ENCODE results near the gene KCNT1. TPM values are rescaled to one million over a fixed set of nuclear protein-coding genes. Genes with fewer than 3 reads are reported as not detected.
A peak's percentile ranks its signal among the peaks of the same experiment; 100 is the strongest.

KCNT1 gene
- polyA plus RNA-seq, 1 donor from 2014 or later = not detected

DNA sequence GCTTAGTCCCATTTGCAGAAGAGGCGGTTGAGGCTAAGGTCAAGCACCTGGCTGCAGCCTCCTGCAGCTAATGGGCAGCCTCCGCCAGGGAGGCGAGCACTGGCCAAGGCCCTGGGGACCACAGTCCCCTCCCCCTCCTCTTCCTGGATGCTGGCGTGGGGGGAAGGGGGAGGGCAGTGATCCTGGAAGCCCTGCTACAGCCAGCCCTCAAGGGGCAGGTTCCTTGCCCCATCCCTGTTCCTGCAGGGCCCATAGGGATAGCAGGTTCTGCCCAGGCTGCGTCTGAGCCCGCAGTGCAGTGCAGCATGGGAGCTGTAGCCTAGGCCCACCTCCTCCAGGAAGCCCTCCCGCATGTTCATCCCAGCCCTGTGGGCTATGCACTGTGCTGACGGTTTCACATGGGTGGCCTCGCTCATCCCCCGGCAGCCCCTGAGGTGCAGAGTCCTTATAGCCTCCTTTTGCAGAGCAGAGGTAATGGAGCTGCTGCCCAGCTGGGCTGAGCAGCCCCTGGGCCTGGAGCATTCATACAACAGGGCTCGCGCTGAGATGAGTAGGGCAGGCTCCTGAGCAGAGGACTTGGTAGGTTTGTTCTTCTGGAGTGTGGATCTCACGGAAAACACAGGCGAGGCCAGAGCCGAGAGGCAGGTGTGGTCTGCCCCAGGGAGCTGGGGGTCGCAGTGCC lies 36.0 kb downstream of the KCNT1 start:
- no peak overlapping the region for H3K27ac Mint-ChIP-seq
- H3K4me1 Mint-ChIP-seq = no peaks in the 10 kb centered on the region
- no peak overlapping the region for H3K4me3 Mint-ChIP-seq
- no peaks in the 10 kb centered on the region for H3K36me3 Mint-ChIP-seq
- H3K9me3 Mint-ChIP-seq = peaks cover 0 to 4% (median 0%) of the 10 kb centered on the region in 3 donors
- H3K27me3 Mint-ChIP-seq = peaks cover 6% of the 10 kb centered on the region

DNA sequence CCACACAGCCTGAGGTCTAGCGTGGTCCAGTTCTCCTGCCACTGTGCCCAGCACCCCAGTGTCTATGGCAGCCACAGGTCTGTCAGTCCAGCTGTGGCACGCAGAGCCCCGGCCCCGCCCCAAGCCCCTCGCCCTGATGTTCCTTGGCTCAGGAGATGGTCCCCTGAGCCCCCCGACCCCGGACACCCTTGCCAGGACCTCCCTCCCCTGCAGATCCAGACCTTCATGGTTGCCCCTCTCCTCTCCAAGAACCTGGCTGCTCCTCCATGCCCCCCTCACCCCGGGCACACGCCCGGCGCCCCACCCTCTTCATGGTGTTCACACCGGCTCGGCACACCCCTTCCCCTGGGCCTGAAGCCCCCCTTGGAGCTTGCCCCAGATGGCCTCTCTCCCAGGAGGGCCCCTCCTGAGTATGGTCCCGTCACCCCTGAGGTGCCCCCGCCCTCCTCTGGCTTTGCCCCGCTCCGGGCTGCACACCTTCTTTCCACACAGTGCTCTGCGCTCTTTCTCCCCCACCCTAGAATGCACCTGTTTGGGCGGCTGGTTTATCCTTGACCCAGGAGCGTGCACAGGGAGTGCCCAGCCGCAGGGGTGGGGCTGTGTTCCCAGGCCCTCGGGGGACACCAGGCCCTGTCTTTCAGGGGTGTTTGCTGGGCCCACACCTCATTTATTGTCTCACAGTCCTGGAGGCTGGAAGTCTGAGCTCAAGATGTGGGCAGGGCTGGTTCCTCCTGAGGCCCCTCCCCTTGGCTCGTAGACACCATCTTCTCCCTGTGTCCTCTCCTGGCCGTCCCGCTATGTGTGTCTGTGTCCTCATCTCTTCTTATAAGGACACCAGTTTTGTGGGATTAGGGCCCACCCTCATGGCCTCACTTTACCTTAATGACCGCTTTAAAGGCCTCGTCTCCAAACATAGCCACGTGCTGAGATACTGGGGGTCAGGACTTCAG lies 37.6 kb downstream of the KCNT1 start:
- Mint-ChIP-seq H3K27ac (peak overlapping the region in 1 of 3 donors; percentile 85), H3K4me3 (no peak overlapping the region), H3K4me1 (no peaks in the 10 kb centered on the region), H3K9me3 (no peaks in the 10 kb centered on the region), H3K27me3 (peaks cover 6% of the 10 kb centered on the region), H3K36me3 (no peaks in the 10 kb centered on the region)

DNA sequence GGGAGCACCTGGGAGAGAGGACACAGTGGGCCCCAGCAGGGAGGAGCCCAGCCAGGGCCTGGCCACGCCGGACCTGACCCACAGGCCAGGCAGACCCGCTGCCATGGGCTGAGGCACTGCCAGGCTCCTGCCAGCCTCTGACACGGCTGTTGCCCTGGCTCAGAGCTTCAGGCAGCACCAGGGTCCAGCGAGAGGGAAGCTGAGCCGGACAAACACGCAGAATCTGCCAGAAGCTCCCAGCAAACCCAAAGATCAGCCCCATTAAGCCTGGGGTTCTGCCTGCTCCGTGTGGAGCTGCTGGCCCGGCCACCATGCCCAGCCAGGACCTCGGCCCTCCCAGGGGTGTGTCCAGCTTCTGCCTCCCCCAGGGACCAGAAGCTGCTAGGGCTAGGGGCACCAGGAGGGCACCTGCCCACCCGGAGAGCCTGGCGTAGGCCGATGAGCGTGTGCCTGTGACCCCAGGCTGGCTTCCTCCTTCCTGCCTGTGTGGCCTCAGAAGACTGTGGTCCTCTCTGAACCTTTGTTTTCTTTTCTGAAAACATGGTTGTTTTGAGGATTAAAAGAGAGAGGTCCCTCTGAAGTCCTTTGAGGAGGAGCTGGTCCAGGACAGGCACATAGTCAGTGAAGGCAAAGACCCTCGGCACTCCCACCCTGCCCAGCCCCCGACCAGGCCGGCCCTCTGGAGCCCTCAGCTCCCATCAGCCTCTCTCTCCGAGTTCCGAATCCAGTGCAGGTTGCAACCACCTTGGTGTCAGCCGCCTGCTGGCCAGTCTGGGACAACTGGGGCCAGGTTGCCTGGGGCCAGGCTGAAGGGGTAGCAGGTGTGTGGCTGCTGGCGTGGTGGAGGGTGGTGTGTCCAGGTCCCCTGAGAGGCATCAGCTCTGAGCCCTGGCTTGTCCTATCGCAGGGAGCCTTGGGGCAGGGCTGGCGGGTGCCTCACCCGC lies 39.6 kb downstream of the KCNT1 start:
- no peak overlapping the region for H3K4me3 Mint-ChIP-seq
- no peaks in the 10 kb centered on the region for H3K36me3 Mint-ChIP-seq
- H3K27me3 Mint-ChIP-seq = peaks cover 6% of the 10 kb centered on the region
- no peaks in the 10 kb centered on the region for H3K9me3 Mint-ChIP-seq
- H3K4me1 Mint-ChIP-seq = no peaks in the 10 kb centered on the region
- no peak overlapping the region for H3K27ac Mint-ChIP-seq

DNA sequence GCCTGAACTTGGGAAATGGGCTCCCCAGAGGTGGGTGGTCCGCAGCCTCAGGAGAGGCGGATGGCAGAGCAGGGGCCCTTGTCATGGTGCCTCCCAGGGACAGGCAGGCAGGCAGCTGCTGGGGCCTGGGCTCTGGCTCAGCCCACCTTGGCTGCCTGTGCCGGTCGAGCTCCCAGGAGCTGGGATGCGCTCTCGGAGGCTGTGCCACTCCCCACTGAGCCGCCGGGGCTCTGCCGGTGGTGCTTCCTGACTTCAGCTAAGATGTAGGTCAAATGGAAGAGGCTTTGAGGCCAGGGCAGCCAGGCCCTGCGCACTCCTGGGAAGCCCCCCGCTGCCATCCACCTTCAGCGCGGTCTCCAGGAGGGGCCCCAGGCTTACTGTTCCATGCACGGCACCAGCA lies 41.0 kb downstream of the KCNT1 start:
- H3K36me3 Mint-ChIP-seq = no peaks in the 10 kb centered on the region
- H3K27me3 Mint-ChIP-seq = peaks cover 2% of the 10 kb centered on the region
- no peaks in the 10 kb centered on the region for H3K9me3 Mint-ChIP-seq
- no peaks in the 10 kb centered on the region for H3K4me1 Mint-ChIP-seq
- H3K27ac Mint-ChIP-seq = no peak overlapping the region
- no peak overlapping the region for H3K4me3 Mint-ChIP-seq

DNA sequence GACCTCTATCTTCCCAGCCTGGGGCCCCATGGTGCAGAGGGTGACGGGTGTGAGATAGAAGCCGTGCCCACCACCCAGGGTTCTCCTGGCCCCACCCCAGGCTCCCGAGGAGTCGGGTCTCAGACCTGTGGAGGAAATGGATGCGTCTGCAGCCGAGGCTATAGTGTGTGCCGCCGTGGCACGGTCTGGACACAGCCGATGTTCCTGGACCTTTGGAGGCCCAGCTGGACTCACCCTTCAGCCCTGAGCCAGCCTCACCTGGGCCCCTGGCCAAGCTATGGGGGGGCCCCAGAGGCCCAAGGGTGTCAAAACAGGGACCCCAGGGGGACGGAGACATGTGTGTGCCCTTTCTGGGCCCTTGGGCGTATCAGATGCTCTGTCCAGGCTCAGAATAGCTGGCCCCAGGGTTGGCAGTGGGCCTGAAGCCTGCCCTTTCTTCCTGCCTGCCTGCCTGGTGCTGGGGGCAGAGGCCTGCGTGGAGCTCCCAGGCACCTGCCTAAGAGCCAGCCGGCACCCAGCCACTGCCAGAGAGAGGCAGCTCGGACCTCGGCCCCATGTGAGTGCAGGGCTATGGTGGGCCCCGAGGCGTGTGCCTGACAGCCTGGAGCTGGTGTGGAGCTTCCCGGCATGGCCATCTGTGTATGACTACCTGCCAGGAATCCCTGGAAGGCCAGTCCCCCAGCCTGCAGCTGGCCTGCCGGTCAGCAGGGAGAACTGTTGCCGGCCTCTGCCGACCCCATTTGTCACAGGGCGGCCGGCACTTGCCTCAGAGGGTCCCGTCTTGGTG lies 41.8 kb downstream of the KCNT1 start:
- no peak overlapping the region for H3K27ac Mint-ChIP-seq
- no peak overlapping the region for H3K4me3 Mint-ChIP-seq
- no peaks in the 10 kb centered on the region for H3K4me1 Mint-ChIP-seq
- H3K36me3 Mint-ChIP-seq = no peaks in the 10 kb centered on the region
- no peaks in the 10 kb centered on the region for H3K27me3 Mint-ChIP-seq
- H3K9me3 Mint-ChIP-seq = no peaks in the 10 kb centered on the region

DNA sequence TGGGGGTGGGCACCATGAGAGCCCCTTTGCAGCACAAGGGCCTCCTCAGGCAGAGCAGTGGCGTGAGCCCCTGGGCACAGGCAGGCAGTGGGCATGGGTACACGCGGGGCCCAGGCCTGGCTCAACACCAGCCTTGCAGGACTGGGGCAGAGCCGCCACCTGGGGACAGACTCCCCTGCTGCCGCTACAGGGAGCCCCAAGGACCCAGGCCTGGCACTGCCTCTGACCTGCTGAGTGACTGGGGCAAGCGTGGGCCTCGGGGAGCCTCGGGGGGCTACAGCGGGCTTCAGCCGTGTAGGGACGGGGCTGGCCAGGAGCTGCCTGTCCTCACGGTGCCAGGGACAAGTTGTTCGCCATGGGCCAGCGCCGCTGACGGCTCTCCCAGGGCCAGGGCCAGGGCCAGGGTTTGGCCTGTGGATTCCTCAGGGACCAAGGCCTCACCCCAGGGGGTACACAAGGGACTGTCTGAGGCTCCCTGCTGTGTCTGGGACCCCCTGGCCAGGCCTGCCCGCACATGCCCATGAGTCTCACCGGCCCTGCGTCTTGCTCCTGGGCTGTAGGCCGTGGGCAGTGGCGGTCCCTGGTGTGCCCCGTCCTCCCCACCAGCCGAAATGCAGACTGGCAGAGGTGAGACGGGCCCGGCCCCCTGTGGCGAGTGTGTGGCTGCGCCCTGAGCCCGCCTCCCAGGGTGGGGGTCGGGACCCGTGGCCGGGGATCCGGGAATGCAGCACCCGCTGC lies 42.5 kb downstream of the KCNT1 start:
- no peak overlapping the region for H3K27ac Mint-ChIP-seq
- no peaks in the 10 kb centered on the region for H3K36me3 Mint-ChIP-seq
- no peaks in the 10 kb centered on the region for H3K9me3 Mint-ChIP-seq
- no peak overlapping the region for H3K4me3 Mint-ChIP-seq
- H3K4me1 Mint-ChIP-seq = no peaks in the 10 kb centered on the region
- H3K27me3 Mint-ChIP-seq = no peaks in the 10 kb centered on the region

DNA sequence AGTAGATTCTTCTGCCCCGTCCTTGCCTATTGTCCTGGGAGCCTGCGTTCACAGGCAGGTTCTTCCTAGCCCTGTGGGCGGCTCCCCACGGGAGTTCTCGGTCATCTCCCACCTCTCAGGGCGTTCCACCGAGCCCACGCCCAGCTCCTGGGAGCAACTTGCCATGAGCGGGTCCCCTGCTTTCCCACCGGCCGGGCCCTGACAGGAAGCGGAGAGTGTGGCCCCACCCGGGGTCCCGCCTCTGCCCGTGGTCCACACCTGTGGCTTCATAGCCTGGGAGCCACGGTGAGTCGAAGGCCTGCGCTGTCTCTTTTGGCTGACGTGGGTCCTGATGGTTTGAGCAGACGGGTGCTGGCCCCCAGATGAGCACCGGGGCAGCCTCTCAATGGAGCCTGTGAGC lies 43.2 kb downstream of the KCNT1 start:
- Mint-ChIP-seq H3K27ac (no peak overlapping the region), H3K27me3 (no peaks in the 10 kb centered on the region), H3K36me3 (no peaks in the 10 kb centered on the region), H3K4me1 (no peaks in the 10 kb centered on the region), H3K9me3 (no peaks in the 10 kb centered on the region), H3K4me3 (no peak overlapping the region)

DNA sequence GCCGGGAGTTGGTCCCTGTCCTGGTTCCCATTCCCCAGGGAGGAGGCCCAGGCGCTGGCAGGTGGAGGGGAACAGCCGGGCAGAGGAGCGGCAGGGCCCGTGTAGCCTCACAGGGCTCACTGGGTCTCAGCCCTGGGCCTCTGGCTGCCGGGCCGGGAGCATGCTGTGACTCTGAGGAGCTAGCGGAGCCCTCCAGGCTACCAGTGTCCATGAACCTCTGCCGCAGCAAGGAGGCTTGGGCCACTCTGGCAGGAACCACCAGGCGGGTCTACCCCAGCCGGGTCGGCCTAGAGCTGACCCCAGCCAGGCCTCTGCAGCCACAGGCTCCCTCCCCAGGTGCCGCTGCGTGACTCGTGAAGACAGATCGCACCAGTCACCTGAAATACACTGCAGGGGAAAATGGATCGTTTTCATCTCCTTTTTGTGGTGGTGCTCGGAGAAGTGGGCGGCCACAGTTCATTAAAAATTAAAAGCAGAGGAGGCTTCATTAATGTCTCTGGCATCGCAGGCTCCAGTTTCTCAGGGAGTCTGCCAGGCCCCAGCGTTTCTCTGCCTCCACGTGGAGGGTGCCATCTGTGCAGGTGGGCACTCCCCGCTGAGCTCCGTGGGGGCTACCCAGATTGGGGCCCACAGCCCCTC lies 43.8 kb downstream of the KCNT1 start:
- Mint-ChIP-seq H3K27ac (no peak overlapping the region), H3K9me3 (no peaks in the 10 kb centered on the region), H3K4me3 (no peak overlapping the region), H3K27me3 (no peaks in the 10 kb centered on the region), H3K36me3 (no peaks in the 10 kb centered on the region), H3K4me1 (no peaks in the 10 kb centered on the region)

DNA sequence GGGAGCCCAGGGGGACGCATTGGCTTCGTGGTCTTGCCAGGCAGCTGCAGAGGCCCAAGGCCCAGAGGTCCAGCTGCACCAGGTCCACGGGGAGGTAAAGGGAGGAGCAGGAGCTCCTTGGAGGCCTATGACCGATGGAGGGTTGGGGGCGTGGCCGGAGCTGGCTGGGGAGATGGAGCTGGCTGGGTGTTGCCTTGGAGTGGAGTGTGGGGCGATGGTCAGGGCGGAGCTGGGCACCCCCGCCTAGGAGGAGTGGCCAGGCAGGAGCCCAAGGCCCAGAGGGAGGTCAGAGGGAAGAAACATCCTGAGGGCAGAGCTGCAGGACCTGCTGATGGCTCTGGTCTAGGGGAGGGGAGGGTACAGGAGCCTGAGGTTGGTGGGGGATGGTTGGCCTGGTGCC lies 44.6 kb downstream of the KCNT1 start:
- H3K9me3 Mint-ChIP-seq = no peaks in the 10 kb centered on the region
- no peaks in the 10 kb centered on the region for H3K27me3 Mint-ChIP-seq
- H3K4me3 Mint-ChIP-seq = no peak overlapping the region
- no peaks in the 10 kb centered on the region for H3K36me3 Mint-ChIP-seq
- H3K4me1 Mint-ChIP-seq = no peaks in the 10 kb centered on the region
- no peak overlapping the region for H3K27ac Mint-ChIP-seq

DNA sequence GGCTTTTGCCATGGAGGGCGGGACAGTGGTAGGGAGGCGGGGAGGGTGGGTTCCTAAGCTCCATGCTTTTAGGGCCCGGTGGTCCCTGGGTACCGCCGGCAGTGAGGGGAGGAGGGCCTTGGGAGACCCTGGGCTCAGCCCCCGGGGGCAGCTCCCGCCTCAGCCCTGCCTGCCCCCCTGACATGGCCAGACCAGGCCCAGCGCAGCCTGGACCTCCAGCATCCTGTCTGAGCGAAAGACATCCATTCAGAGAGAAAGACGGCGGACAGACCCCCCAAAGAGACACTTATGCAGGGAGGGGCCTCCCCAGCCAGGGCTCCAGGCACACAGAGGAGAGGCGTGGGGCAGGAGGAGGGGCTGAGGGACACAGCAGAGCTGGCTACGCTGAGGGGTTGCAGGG lies 45.3 kb downstream of the KCNT1 start:
- H3K36me3 Mint-ChIP-seq = no peaks in the 10 kb centered on the region
- H3K27ac Mint-ChIP-seq = no peak overlapping the region
- no peaks in the 10 kb centered on the region for H3K27me3 Mint-ChIP-seq
- no peak overlapping the region for H3K4me3 Mint-ChIP-seq
- no peaks in the 10 kb centered on the region for H3K9me3 Mint-ChIP-seq
- no peaks in the 10 kb centered on the region for H3K4me1 Mint-ChIP-seq

DNA sequence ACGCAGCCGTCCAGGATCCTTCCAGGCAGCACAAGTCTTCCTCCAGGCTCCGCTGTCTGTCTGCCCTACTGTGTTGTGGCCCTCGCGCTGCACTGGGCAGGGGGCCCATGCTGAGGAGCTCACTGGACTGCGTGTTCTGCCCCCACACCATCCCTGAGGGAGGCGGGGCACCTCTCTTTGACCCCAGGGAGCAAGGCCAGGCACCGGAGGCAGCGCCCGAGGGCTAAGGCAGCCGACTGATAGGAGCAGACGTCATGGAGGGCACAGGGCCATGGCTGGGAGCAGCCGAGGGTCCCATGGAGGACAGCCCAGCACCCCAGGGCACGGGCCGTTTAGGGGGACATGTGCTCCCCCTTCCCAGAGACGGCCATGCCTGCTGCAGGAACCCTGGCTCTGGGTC lies 46.7 kb downstream of the KCNT1 start:
- Mint-ChIP-seq H3K36me3 (no peaks in the 10 kb centered on the region), H3K27ac (no peak overlapping the region), H3K27me3 (no peaks in the 10 kb centered on the region)

DNA sequence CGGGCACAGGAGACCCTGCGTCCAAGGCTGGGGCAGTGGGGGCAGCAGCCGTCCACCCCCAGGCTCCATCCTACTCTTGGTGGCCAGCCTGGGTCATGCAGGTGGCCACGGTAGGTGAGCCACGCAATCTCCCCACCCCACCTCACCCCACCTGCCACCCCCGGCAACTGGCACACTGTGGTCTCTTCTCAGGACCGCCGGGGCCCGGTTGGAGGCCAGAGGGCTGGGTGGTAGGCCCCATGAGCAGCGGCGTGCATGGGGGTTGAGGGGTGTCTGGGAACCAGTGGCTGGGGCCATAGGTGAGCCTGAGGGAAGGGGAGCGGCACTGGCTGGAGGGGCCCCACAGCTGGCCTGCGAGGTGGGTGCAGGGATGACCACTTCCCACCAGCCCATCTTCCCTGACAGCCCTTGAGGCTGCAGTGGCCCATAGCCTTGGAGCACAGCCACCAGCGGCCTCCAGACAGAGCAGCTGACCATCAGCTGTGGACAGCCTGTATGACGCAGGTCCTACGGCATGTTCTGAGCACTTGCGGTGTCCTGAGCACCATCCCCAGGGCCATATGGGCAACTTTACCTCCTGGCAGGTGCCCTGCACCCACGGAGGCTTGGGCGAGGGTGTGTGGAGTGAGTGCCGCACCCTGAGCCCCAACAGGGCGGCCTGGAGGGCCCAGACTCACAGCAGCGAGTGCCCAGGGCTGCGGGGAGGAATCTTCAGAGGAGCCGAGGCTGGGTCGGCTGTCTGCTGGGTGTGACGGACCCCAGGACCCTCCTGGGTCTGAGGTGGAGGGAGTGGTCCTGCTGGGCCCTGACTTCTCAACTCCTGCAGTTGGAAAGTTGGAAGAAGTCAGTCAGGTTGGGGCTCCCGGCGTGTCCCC lies 47.4 kb downstream of the KCNT1 start:
- Mint-ChIP-seq H3K36me3 (no peaks in the 10 kb centered on the region), H3K4me1 (no peaks in the 10 kb centered on the region), H3K27me3 (no peaks in the 10 kb centered on the region), H3K9me3 (peaks cover 0 to 4% (median 0%) of the 10 kb centered on the region in 3 donors), H3K4me3 (no peak overlapping the region), H3K27ac (no peak overlapping the region)

More for the DNA sequence above, 46.7 kb downstream of the KCNT1 start:
- Mint-ChIP-seq H3K9me3 (peaks cover 0 to 4% (median 0%) of the 10 kb centered on the region in 3 donors), H3K4me3 (no peak overlapping the region), H3K4me1 (no peaks in the 10 kb centered on the region)

DNA sequence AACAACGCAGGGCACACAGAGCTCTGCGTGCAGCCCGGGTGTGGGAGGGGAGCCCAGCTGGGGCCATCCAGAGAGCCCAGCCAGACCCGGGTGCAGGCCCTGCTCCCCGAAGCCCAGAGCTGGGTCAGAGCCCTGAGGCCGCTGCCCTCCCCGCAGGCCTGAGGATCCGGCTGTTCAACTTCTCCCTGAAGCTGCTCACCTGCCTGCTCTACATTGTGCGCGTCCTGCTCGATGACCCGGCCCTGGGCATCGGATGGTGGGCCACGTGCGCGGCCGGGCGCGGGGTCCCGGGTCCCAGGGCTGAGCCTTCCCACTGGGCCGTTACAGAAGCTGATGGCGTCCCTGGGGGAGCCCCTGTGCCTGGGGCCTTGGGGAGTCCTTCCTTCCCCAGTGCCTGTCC lies 48.8 kb downstream of the KCNT1 start:
- Mint-ChIP-seq H3K27ac (no peak overlapping the region), H3K4me3 (no peak overlapping the region), H3K27me3 (no peaks in the 10 kb centered on the region), H3K36me3 (no peaks in the 10 kb centered on the region), H3K4me1 (no peaks in the 10 kb centered on the region), H3K9me3 (peaks cover 0 to 4% (median 0%) of the 10 kb centered on the region in 3 donors)

Data from IgD-negative memory B cell (primary cell).